HepG2 (cell line): ENCODE data around the gene TMEM134. TPM values are rescaled to one million over a fixed set of nuclear protein-coding genes. Genes with fewer than 3 reads are reported as not detected.
A peak's percentile ranks its signal among the peaks of the same experiment; 100 is the strongest.

Experiments
- ASH2L ChIP-seq: fragments of 300-600, 200-600 bp; sonication (generic); IDR thresholded peaks from 2 replicates; pipeline ENCODE4 v1.7.0; 2017; ENCODE audit warnings: low read depth, mild to moderate bottlenecking, moderate library complexity, mixed read lengths, low read length; ENCODE audit not compliant: insufficient read length
- BORCS8-MEF2B ChIP-seq: sonication (generic); formaldehyde crosslinking; IDR thresholded peaks from 2 replicates; pipeline ENCODE4 v1.8.0; 2022; ENCODE audit warnings: mild to moderate bottlenecking, missing genetic modification reagents
- CEBPG ChIP-seq: IDR thresholded peaks from 2 replicates; pipeline ENCODE4 v1.6.1; 2016
- ELF4 ChIP-seq: sonication (generic); formaldehyde crosslinking; IDR thresholded peaks from 2 replicates; pipeline ENCODE4 v1.5.0; 2020; ENCODE audit warnings: missing genetic modification reagents, mild to moderate bottlenecking, moderate library complexity, borderline replicate concordance
- ELK4 ChIP-seq: sonication (generic); formaldehyde crosslinking; IDR thresholded peaks from 2 replicates; pipeline ENCODE4 v1.9.0; 2021; ENCODE audit warnings: missing genetic modification reagents, borderline replicate concordance
- GPN1 ChIP-seq: sonication (generic); formaldehyde crosslinking; IDR thresholded peaks from 2 replicates; pipeline ENCODE4 v1.5.1; 2020; ENCODE audit warnings: missing genetic modification reagents, borderline replicate concordance
- IRF2 ChIP-seq: IDR thresholded peaks from 2 replicates; pipeline ENCODE4 v1.6.1; 2018; ENCODE audit warnings: missing genetic modification reagents, missing compliant biosample characterization
- MIXL1 ChIP-seq: IDR thresholded peaks from 2 replicates; pipeline ENCODE4 v1.6.1; 2016
- MYC ChIP-seq: sonication (generic); formaldehyde crosslinking; IDR thresholded peaks from 2 replicates; pipeline ENCODE4 v1.9.0; 2021; ENCODE audit warnings: missing genetic modification reagents, borderline replicate concordance
- SETDB1 ChIP-seq: sonication (generic); formaldehyde crosslinking; IDR thresholded peaks from 2 replicates; pipeline ENCODE4 v1.5.1; 2020; ENCODE audit warnings: missing genetic modification reagents, mild to moderate bottlenecking, borderline replicate concordance
- SP2 ChIP-seq: sonication (generic); formaldehyde crosslinking; IDR thresholded peaks from 2 replicates; pipeline ENCODE4 v1.5.1; 2020; ENCODE audit warnings: mild to moderate bottlenecking, missing genetic modification reagents
- SP4 ChIP-seq: sonication (generic); formaldehyde crosslinking; IDR thresholded peaks from 2 replicates; pipeline ENCODE4 v1.8.1; 2023; ENCODE audit warnings: mild to moderate bottlenecking, missing genetic modification reagents
- SRF ChIP-seq: IDR thresholded peaks from 2 replicates; pipeline ENCODE4 v1.6.1; 2011; ENCODE audit warnings: mild to moderate bottlenecking, low read depth, low read length, moderate library complexity
- ZBTB25 ChIP-seq: IDR thresholded peaks from 2 replicates; pipeline ENCODE4 v1.6.1; 2018; ENCODE audit warnings: missing genetic modification reagents
- ZBTB33 ChIP-seq: sonication (generic); formaldehyde crosslinking; IDR thresholded peaks from 2 replicates; pipeline ENCODE4 v1.4.0; 2020; ENCODE audit warnings: missing genetic modification reagents
- ZNF331 ChIP-seq: sonication (generic); formaldehyde crosslinking; IDR thresholded peaks from 2 replicates; pipeline ENCODE4 v1.4.0; 2020; ENCODE audit warnings: missing genetic modification reagents
- ZNF446 ChIP-seq: sonication (generic); formaldehyde crosslinking; IDR thresholded peaks from 2 replicates; pipeline ENCODE4 v1.5.0; 2020; ENCODE audit warnings: mild to moderate bottlenecking, missing genetic modification reagents
- ZNF576 ChIP-seq: sonication (generic); formaldehyde crosslinking; IDR thresholded peaks from 2 replicates; pipeline ENCODE4 v1.4.0; 2020; ENCODE audit warnings: mild to moderate bottlenecking, missing genetic modification reagents
- ZNF597 ChIP-seq: sonication (generic); formaldehyde crosslinking; IDR thresholded peaks from 2 replicates; pipeline ENCODE4 v1.5.0; 2020; ENCODE audit warnings: missing genetic modification reagents
- ZNF768 ChIP-seq: sonication (generic); formaldehyde crosslinking; IDR thresholded peaks from 2 replicates; pipeline ENCODE4 v1.4.0; 2020; ENCODE audit warnings: missing genetic modification reagents
- ZNF883 ChIP-seq: sonication (generic); formaldehyde crosslinking; IDR thresholded peaks from 2 replicates; pipeline ENCODE4 v1.5.1; 2020; ENCODE audit warnings: mild to moderate bottlenecking, missing genetic modification reagents; ENCODE audit errors: not compliant biosample characterization
- polyA plus RNA-seq, 8 experiments: library from polyadenylated mRNA; depleted of rRNA in 3 of 8; stranded (reverse) in 7 of 8; unstranded in 1 of 8; fragments of >200 nt; fragmentation: Illumina TruSeq in 4 of 8; extraction: Trizol in 4 of 8; gene quantifications; 2 replicates each; pipeline versions ENCODE4 v1.2.1 to v1.2.3, GENCODE V29; 2011 to 2016; ENCODE audit warnings: low read depth in 4 of 8, missing spikeins in 1 of 8, mixed read lengths in 1 of 8; ENCODE audit not compliant: insufficient read depth in 1 of 8
- total RNA-seq, 5 experiments: library from RNA; depleted of rRNA; stranded (reverse); fragments of >200 nt; fragmentation: Illumina TruSeq; extraction: Trizol; gene quantifications; 2 replicates each; pipeline ENCODE4 v1.2.3, GENCODE V29; 2016; ENCODE audit warnings: low read depth in 1 of 5

Gene TMEM134
- total and polyA plus RNA-seq, 2 of the 13 experiments (the other 11 are each of a cell fraction or from before 2014, with no cell fraction given) = 6.9 to 26.9 TPM

GRCh38 chr11:67505605-67506396 lies 36.8 kb upstream of the TMEM134 start (continued):
- TF ChIP-seq GPN1 (CRISPR knock-in tag) (no peak), ELK4 (no peak), ASH2L (peak; percentile 27), ZNF331 (CRISPR knock-in tag) (no peak; the same call in none of the 2 replicates), ZNF768 (CRISPR knock-in tag) (no peak), SP2 (CRISPR knock-in tag) (peak; percentile 37; the same call in 1 of the 2 replicates), ZBTB25 (CRISPR knock-in tag) (no peak), ZNF883 (peak; percentile 69), SETDB1 (no peak), ZBTB33 (CRISPR knock-in tag) (peak; percentile 94; the same call in 1 of the 2 replicates), IRF2 (CRISPR knock-in tag) (peak; percentile 63; the same call in 1 of the 2 replicates), ZNF576 (CRISPR knock-in tag) (no peak), MYC (CRISPR knock-in tag) (peak; percentile 22; the same call in 1 of the 2 replicates), SP4 (CRISPR knock-in tag) (peak; percentile 36; the same call in 1 of the 2 replicates), SRF (no peak), ZNF597 (CRISPR knock-in tag) (no peak), MIXL1 (no peak), CEBPG (no peak), ELF4 (CRISPR knock-in tag) (no peak), BORCS8-MEF2B (CRISPR knock-in tag) (peak; percentile 70; the same call in 1 of the 2 replicates), ZNF446 (CRISPR knock-in tag) (no peak)
